GM18519 (cell line): ENCODE results near the gene MED13.
A peak's percentile ranks its signal among the peaks of the same experiment; 100 is the strongest.

Experiments used
- ATAC-seq: cut with Tn5 transposase; IDR thresholded peaks from one replicate; pipeline ENCODE4 v1.9.1; 2021; ENCODE audit warnings: mild to moderate bottlenecking, moderate library complexity; ENCODE audit not compliant: unreplicated experiment, low FRiP score

MED13 gene

GRCh38 chr17:62064791-62065563, at the start of gene MED13:
Gene MED13 (minus strand): TSS chr17:62065278. CDS start chr17:62065205, 73 bp downstream.
- peak; percentile 1 for ATAC-seq

- ATAC-seq, result no peak
Measured at GRCh38 chr17:62112229-62112628, 47.2 kb upstream of the MED13 start.

GRCh38 chr17:62111562-62112171, 46.6 kb upstream of the MED13 start:
- no peak for ATAC-seq

GRCh38 chr17:62110923-62111484, 45.9 kb upstream of the MED13 start:
- ATAC-seq, result no peak

- no peak for ATAC-seq
Measured at GRCh38 chr17:62109924-62110323, 44.8 kb upstream of the MED13 start.

GRCh38 chr17:62109378-62109902, 44.4 kb upstream of the MED13 start:
- ATAC-seq, result peak; percentile 96

GRCh38 chr17:62105861-62106260, 40.8 kb upstream of the MED13 start:
- no peak for ATAC-seq

GRCh38 chr17:62105357-62105756, 40.3 kb upstream of the MED13 start:
- ATAC-seq, result no peak

GRCh38 chr17:62101515-62101914, 36.4 kb upstream of the MED13 start:
- ATAC-seq, result no peak

GRCh38 chr17:62101090-62101489, 36.0 kb upstream of the MED13 start:
- ATAC-seq, result no peak

GRCh38 chr17:62100055-62100454, 35.0 kb upstream of the MED13 start:
- ATAC-seq, result no peak

GRCh38 chr17:62099532-62099931, 34.5 kb upstream of the MED13 start:
- ATAC-seq, result no peak

- ATAC-seq, result peak; percentile 89
Measured at GRCh38 chr17:62098623-62099231, 33.6 kb upstream of the MED13 start.

- ATAC-seq, result no peak
Measured at GRCh38 chr17:62096401-62096670, 31.3 kb upstream of the MED13 start.

GRCh38 chr17:62094175-62094574, 29.1 kb upstream of the MED13 start:
- ATAC-seq, result no peak

- peak; percentile 95 for ATAC-seq
Measured at GRCh38 chr17:62093188-62094155, 28.4 kb upstream of the MED13 start.

- no peak for ATAC-seq
Measured at GRCh38 chr17:62092784-62093183, 27.7 kb upstream of the MED13 start.

- no peak for ATAC-seq
Measured at GRCh38 chr17:62091804-62092203, 26.7 kb upstream of the MED13 start.

GRCh38 chr17:62090868-62091267, 25.8 kb upstream of the MED13 start:
- no peak for ATAC-seq
